Thoracic aorta (tissue), 2 donors: Measurements from ENCODE around the gene CCNH. TPM values are rescaled to one million over a fixed set of nuclear protein-coding genes. Genes with fewer than 3 reads are reported as not detected.

ENCODE experiments used
- ATAC-seq: fragments of 150-250 bp; one replicate; pipeline ENCODE4 v1.8.0; 2017; ENCODE audit warnings: low read depth; ENCODE audit not compliant: insufficient number of reproducible peaks, low FRiP score
- DNase-seq: peaks from one replicate; pipeline ENCODE4 v3.0.0-alpha.2; 2020; ENCODE audit warnings: low spot score
- H3K27ac ChIP-seq, 2 donors: fragments of 200-600 bp; sonication (generic); 1 replicate in 1 of 2; 2 replicates in 1 of 2; pipeline ENCODE4 v1.5.1; 2016; ENCODE audit warnings: mild to moderate bottlenecking in 2 of 2, moderate library complexity in 2 of 2
- H3K27me3 ChIP-seq: fragments of 200-600 bp; sonication (generic); replicated peaks from 2 replicates; pipeline ENCODE4 v1.6.0; 2016; ENCODE audit warnings: mild to moderate bottlenecking; ENCODE audit not compliant: insufficient read depth
- H3K36me3 ChIP-seq: fragments of 200-600 bp; sonication (generic); one replicate; pipeline ENCODE4 v1.5.1; 2016
- H3K4me1 ChIP-seq, 2 donors: fragments of 200-600 bp; sonication (generic); 1 replicate in 1 of 2; 2 replicates in 1 of 2; pipeline versions ENCODE4 v1.5.1 to v1.6.0; 2016; ENCODE audit warnings: low read depth in 2 of 2, mild to moderate bottlenecking in 1 of 2; ENCODE audit not compliant: control insufficient read depth in 1 of 2
- H3K4me3 ChIP-seq: fragments of 200-600 bp; sonication (generic); 2 replicates; pipeline ENCODE4 v1.5.1; 2016; ENCODE audit warnings: mild to moderate bottlenecking
- H3K9me3 ChIP-seq: fragments of 200-600 bp; sonication (generic); 2 replicates; pipeline ENCODE4 v1.5.1; 2016
- CTCF ChIP-seq: fragments of 200-600 bp; sonication (generic); IDR thresholded peaks from one replicate; pipeline ENCODE4 v1.5.1; 2019; ENCODE audit warnings: antibody characterized with exemption
- total RNA-seq, 2 donors: library from RNA; depleted of rRNA; stranded (reverse); fragments of >200 nt; gene quantifications; one replicate each; pipeline versions ENCODE4 v1.1.0 to v1.2.3, GENCODE V29; 2016

CCNH gene
- total RNA-seq, 2 donors from 2014 or later, result 172 to 203 TPM

- DNase-seq (no peak), ATAC-seq (no peak)
- Histone ChIP-seq H3K27ac (peak overlapping the region in 1 of 2 donors; percentile 12), H3K36me3 (peaks cover 26% of the 10 kb centered on the region), H3K9me3 (no peaks in the 10 kb centered on the region), H3K4me1 (peaks cover 3 to 7% of the 10 kb centered on the region in 2 donors), H3K27me3 (no peaks in the 10 kb centered on the region), H3K4me3 (no peak overlapping the region)
- TF ChIP-seq CTCF, result peak; percentile 73
These were observed 12.3 kb downstream of the CCNH start for GRCh38 chr5:87400305-87400899.

DNA sequence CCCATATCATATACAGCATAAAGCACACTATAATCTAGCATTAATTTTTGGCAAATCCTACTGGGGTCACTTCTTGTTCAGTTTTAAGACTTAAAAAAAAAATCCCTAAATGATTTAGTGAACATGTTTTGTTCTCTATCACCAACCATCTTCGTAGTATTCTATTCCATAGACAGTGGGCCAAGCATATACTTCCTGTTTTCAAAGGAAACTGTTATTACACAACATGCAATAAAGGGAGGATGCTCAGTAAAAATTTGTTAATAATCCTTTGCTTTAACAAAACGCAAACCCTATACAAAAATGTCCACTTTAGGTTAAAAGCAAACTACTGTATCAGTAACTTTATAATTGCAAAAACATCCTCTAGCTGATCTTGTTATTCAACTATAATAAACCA lies 13.0 kb downstream of the CCNH start:
- H3K36me3 ChIP-seq, result peaks cover 26% of the 10 kb centered on the region
- no peak overlapping the region for H3K27ac ChIP-seq
- no peak overlapping the region for H3K4me3 ChIP-seq
- DNase-seq (no peak), ATAC-seq (no peak)
- H3K27me3 ChIP-seq, result no peaks in the 10 kb centered on the region
- H3K9me3 ChIP-seq, result no peaks in the 10 kb centered on the region
- peaks cover 3 to 7% of the 10 kb centered on the region in 2 donors for H3K4me1 ChIP-seq
- TF ChIP-seq CTCF, result no peak

DNA sequence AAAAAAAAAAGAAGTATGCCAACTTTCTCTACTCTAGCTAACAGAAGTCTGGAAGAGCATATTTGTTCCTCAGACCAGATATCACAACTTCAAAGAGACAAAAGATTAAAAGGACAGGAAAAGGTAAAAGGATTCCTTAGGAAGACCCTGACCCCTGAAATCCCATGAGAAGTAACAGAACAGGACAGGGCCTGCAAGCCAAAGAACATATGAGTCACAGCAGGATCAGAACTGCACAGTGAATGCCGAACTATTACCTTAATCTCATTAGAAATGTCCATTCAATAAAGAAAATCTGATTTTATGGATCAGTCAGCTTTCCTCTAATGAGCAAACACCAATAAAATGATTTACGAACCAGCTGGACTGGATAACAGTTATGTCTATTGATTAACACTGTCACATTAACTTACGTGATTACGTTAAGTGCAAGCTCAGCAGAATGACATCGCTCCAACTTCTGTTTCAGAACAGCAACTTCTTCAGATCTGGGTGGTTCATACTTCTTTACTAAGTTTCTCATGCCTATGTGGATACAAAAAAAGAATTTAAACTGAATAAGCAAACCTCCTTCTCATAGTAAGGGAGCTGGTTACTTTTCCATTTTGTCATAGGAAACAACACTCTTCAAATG lies 13.6 kb downstream of the CCNH start:
- Histone ChIP-seq H3K27me3 (no peaks in the 10 kb centered on the region), H3K9me3 (no peaks in the 10 kb centered on the region), H3K4me1 (peaks cover 3 to 7% of the 10 kb centered on the region in 2 donors), H3K4me3 (no peak overlapping the region), H3K36me3 (peaks cover 26% of the 10 kb centered on the region), H3K27ac (peak overlapping the region in 1 of 2 donors; percentile 35)
- no peak for DNase-seq
- TF ChIP-seq CTCF, result no peak
- no peak for ATAC-seq

GRCh38 chr5:87394411-87395165 lies 18.1 kb downstream of the CCNH start:
- no peak overlapping the region for H3K4me3 ChIP-seq
- TF ChIP-seq CTCF, result no peak
- DNase-seq (no peak), ATAC-seq (no peak)
- peaks cover 20 to 43% of the 10 kb centered on the region in 2 donors for H3K4me1 ChIP-seq
- peak overlapping the region in 1 of 2 donors; percentile 51 for H3K27ac ChIP-seq
- H3K36me3 ChIP-seq, result peaks cover 22% of the 10 kb centered on the region
- no peaks in the 10 kb centered on the region for H3K9me3 ChIP-seq
- no peaks in the 10 kb centered on the region for H3K27me3 ChIP-seq

GRCh38 chr5:87393331-87393730 lies 19.4 kb downstream of the CCNH start:
- DNase-seq, result no peak
- Histone ChIP-seq H3K4me1 (peaks cover 17 to 41% of the 10 kb centered on the region in 2 donors), H3K4me3 (no peak overlapping the region), H3K27ac (peak overlapping the region; percentile 51 to 52), H3K27me3 (no peaks in the 10 kb centered on the region), H3K9me3 (no peaks in the 10 kb centered on the region), H3K36me3 (peaks cover 18% of the 10 kb centered on the region)
- ATAC-seq, result peak; percentile 53
- no peak for TF ChIP-seq CTCF
